ENCODE measurements around the gene YY1AP1.

- TF ChIP-seq CTCF (IDR thresholded peaks at IDR 0.05) (no peak), POLR2A (IDR thresholded peaks at IDR 0.05) (no peak)
These were observed 3.5 kb upstream of the YY1AP1 start for GRCh38 chr1:155691992-155692528.
